H9 (cell line): ENCODE data around the gene HYAL2. TPM values are rescaled to one million over a fixed set of nuclear protein-coding genes. Genes with fewer than 3 reads are reported as not detected.

ENCODE experiments used
- DNase-seq: peaks from one replicate; pipeline ENCODE4 v3.0.0-alpha.2; 2017
- H2AFZ ChIP-seq: one replicate; pipeline ENCODE4 v1.6.1; 2013; ENCODE audit warnings: mild to moderate bottlenecking, low read length, control low read depth, moderate library complexity
- H2AK5ac ChIP-seq: 2 replicates; pipeline ENCODE4 v1.6.1; 2013; ENCODE audit warnings: low read length, control low read depth, mixed read lengths; ENCODE audit not compliant: insufficient read length
- H2BK120ac ChIP-seq: one replicate; pipeline ENCODE4 v1.6.1; 2013; ENCODE audit warnings: low read depth, mild to moderate bottlenecking, low read length, control low read depth, inconsistent platforms; ENCODE audit not compliant: poor library complexity, severe bottlenecking
- H2BK12ac ChIP-seq: 2 replicates; pipeline ENCODE4 v1.6.1; 2013; ENCODE audit warnings: low read length, control low read depth, mixed read lengths, low read depth; ENCODE audit not compliant: insufficient read length
- H2BK15ac ChIP-seq: 2 replicates; pipeline ENCODE4 v1.6.1; 2013; ENCODE audit warnings: low read depth, low read length, control low read depth
- H2BK20ac ChIP-seq: one replicate; pipeline ENCODE4 v1.6.1; 2013; ENCODE audit warnings: low read depth, mild to moderate bottlenecking, low read length, control low read depth, inconsistent platforms; ENCODE audit not compliant: poor library complexity, severe bottlenecking
- H2BK5ac ChIP-seq: 2 replicates; pipeline ENCODE4 v1.6.1; 2013; ENCODE audit warnings: low read length, control low read depth, mixed read lengths; ENCODE audit not compliant: insufficient read length
- H3K14ac ChIP-seq: 2 replicates; pipeline ENCODE4 v1.6.1; 2013; ENCODE audit warnings: low read length, control low read depth; ENCODE audit not compliant: insufficient read depth
- H3K18ac ChIP-seq: 2 replicates; pipeline ENCODE4 v1.6.1; 2013; ENCODE audit warnings: low read depth, mild to moderate bottlenecking, mixed read lengths, low read length, control low read depth; ENCODE audit not compliant: insufficient read length
- H3K23ac ChIP-seq: 2 replicates; pipeline ENCODE4 v1.6.1; 2013; ENCODE audit warnings: low read length, control low read depth, mixed read lengths, low read depth; ENCODE audit not compliant: insufficient read length
- H3K23me2 ChIP-seq: 2 replicates; pipeline ENCODE4 v1.6.1; 2013; ENCODE audit warnings: low read depth, mild to moderate bottlenecking, mixed read lengths, low read length, control low read depth; ENCODE audit not compliant: insufficient read length, poor library complexity, severe bottlenecking
- H3K27ac ChIP-seq: 2 replicates; pipeline ENCODE4 v1.5.1; 2013; ENCODE audit warnings: low read length, control low read depth, mixed read lengths, low read depth; ENCODE audit not compliant: insufficient read length
- H3K27me3 ChIP-seq: 2 replicates; pipeline ENCODE4 v1.6.1; 2013; ENCODE audit warnings: low read length, control low read depth, inconsistent platforms; ENCODE audit not compliant: insufficient read depth
- H3K4ac ChIP-seq: 2 replicates; pipeline ENCODE4 v1.6.1; 2013; ENCODE audit warnings: low read depth, mild to moderate bottlenecking, control low read depth, inconsistent platforms, low read length, moderate library complexity
- H3K4me1 ChIP-seq: 2 replicates; pipeline ENCODE4 v1.6.1; 2013; ENCODE audit warnings: low read length, control low read depth, inconsistent platforms; ENCODE audit not compliant: insufficient read depth
- H3K4me2 ChIP-seq: 2 replicates; pipeline ENCODE4 v1.6.1; 2013; ENCODE audit warnings: low read length, control low read depth, mixed read lengths; ENCODE audit not compliant: insufficient read length, insufficient read depth
- H3K56ac ChIP-seq: 2 replicates; pipeline ENCODE4 v1.6.1; 2013; ENCODE audit warnings: low read depth, mild to moderate bottlenecking, mixed read lengths, low read length, control low read depth; ENCODE audit not compliant: insufficient read length
- H3K79me1 ChIP-seq: 2 replicates; pipeline ENCODE4 v1.6.1; 2013; ENCODE audit warnings: low read depth, mild to moderate bottlenecking, moderate library complexity, low read length, control low read depth, inconsistent platforms; ENCODE audit not compliant: insufficient read depth, poor library complexity, severe bottlenecking
- H3K79me2 ChIP-seq: 2 replicates; pipeline ENCODE4 v1.6.1; 2013; ENCODE audit warnings: low read length, control low read depth, inconsistent platforms; ENCODE audit not compliant: insufficient read depth
- H3K9ac ChIP-seq: 2 replicates; pipeline ENCODE4 v1.6.1; 2013; ENCODE audit warnings: low read length, control low read depth, mixed read lengths; ENCODE audit not compliant: insufficient read length; ENCODE audit errors: extremely low read depth
- H3K9me3 ChIP-seq: one replicate; pipeline ENCODE4 v1.6.1; 2013; ENCODE audit warnings: low read depth, low read length, inconsistent platforms; ENCODE audit not compliant: control insufficient read depth
- H3T11ph ChIP-seq: one replicate; pipeline ENCODE4 v1.6.1; 2013; ENCODE audit warnings: mild to moderate bottlenecking, low read length, control low read depth, inconsistent platforms
- H4K20me1 ChIP-seq: one replicate; pipeline ENCODE4 v1.6.1; 2013; ENCODE audit not compliant: control insufficient read depth, insufficient read length, insufficient read depth
- H4K5ac ChIP-seq: 2 replicates; pipeline ENCODE4 v1.6.1; 2013; ENCODE audit warnings: low read depth, mild to moderate bottlenecking, mixed read lengths, low read length, control low read depth; ENCODE audit not compliant: insufficient read length
- H4K8ac ChIP-seq: replicated peaks from 2 replicates; pipeline ENCODE4 v1.6.1; 2013; ENCODE audit warnings: low read length, control low read depth, mixed read lengths, low read depth; ENCODE audit not compliant: insufficient read length
- H4K91ac ChIP-seq: 2 replicates; pipeline ENCODE4 v1.6.1; 2013; ENCODE audit warnings: low read depth, mild to moderate bottlenecking, moderate library complexity, mixed read lengths, low read length, control low read depth; ENCODE audit not compliant: insufficient read length
- H3K27ac Mint-ChIP-seq, 3 experiments: 2 replicates in 2 of 3; 3 replicates in 1 of 3; pipeline ENCODE4 v1.8.0; 2020 to 2021; ENCODE audit warnings: mixed read lengths in 3 of 3, mild to moderate bottlenecking in 1 of 3, moderate library complexity in 1 of 3
- H3K27me3 Mint-ChIP-seq: 2 replicates; pipeline ENCODE4 v1.8.0; 2021; ENCODE audit warnings: low read depth, mild to moderate bottlenecking, moderate library complexity, mixed read lengths
- H3K36me3 Mint-ChIP-seq, 3 experiments: 2 replicates in 2 of 3; 3 replicates in 1 of 3; pipeline ENCODE4 v1.8.0; 2020 to 2021; ENCODE audit warnings: low read depth in 3 of 3, mixed read lengths in 3 of 3; ENCODE audit not compliant: insufficient read depth in 1 of 3
- H3K4me1 Mint-ChIP-seq, 2 experiments: 2 replicates each; pipeline ENCODE4 v1.8.0; 2020; ENCODE audit warnings: mixed read lengths in 2 of 2
- H3K4me3 Mint-ChIP-seq, 2 experiments: 2 replicates in 1 of 2; 3 replicates in 1 of 2; pipeline ENCODE4 v1.8.0; 2020 to 2021; ENCODE audit warnings: mild to moderate bottlenecking in 2 of 2, mixed read lengths in 2 of 2, moderate library complexity in 1 of 2
- H3K9me3 Mint-ChIP-seq, 2 experiments: 2 replicates in 1 of 2; 3 replicates in 1 of 2; pipeline ENCODE4 v1.8.0; 2020; ENCODE audit warnings: mild to moderate bottlenecking in 2 of 2, mixed read lengths in 2 of 2, moderate library complexity in 1 of 2
- CTCF ChIP-seq: fragments of 200-600 bp; sonication (generic); conservative IDR thresholded peaks from 3 replicates; pipeline ENCODE4 v1.8.0; 2021; ENCODE audit warnings: antibody characterized with exemption, mild to moderate bottlenecking
- WGBS: extraction: QIAGEN DNeasy Blood & Tissue Kit; methylation state at CpG from one replicate; pipeline ENCODE4 v1.1.7; 2013; ENCODE audit warnings: missing lambda C conversion rate, low lambda C conversion rate, mixed read lengths; ENCODE audit not compliant: insufficient read length; ENCODE audit errors: extremely low coverage; 5-methylcytosine and 5-hydroxymethylcytosine counted together
- total RNA-seq: library from RNA; stranded (reverse); gene quantifications from 2 replicates; pipeline ENCODE4 v1.2.1, GENCODE V29; 2021

HYAL2 gene
- total RNA-seq, 1 experiment from 2014 or later = 51.9 TPM

GRCh38 chr3:50278880-50279224 is 43.7 kb downstream of the HYAL2 start, which contains the start of gene LSMEM2:
TSS of gene LSMEM2 (plus strand) at chr3:50279087. CDS start at chr3:50279114, 27 bp downstream.
- Histone ChIP-seq H2BK5ac (no peak within 1 kb of the TSS), H2BK20ac (no peak within 1 kb of the TSS), H3K23me2 (peaks cover 6% of the 10 kb centered on the region), H4K91ac (no peak within 1 kb of the TSS), H3K27me3 (peaks cover 7% of the 10 kb centered on the region; the same call in 1 of the 2 replicates), H4K5ac (no peak within 1 kb of the TSS), H3K9ac (no peak within 1 kb of the TSS), H3K27ac (no peak within 1 kb of the TSS), H3K79me1 (no peaks in the 10 kb centered on the region), H2AFZ (no peak within 1 kb of the TSS), H4K20me1 (no peaks in the 10 kb centered on the region), H3K9me3 (no peaks in the 10 kb centered on the region), H3K18ac (no peak within 1 kb of the TSS), H3K56ac (no peak within 1 kb of the TSS), H3T11ph (no peak within 1 kb of the TSS), H3K4me2 (no peak within 1 kb of the TSS), H4K8ac (no peak within 1 kb of the TSS), H2BK120ac (no peak within 1 kb of the TSS), H3K14ac (no peak within 1 kb of the TSS), H2BK12ac (no peak within 1 kb of the TSS), H3K23ac (no peak within 1 kb of the TSS), H3K79me2 (no peaks in the 10 kb centered on the region), H3K4me1 (no peaks in the 10 kb centered on the region), H2BK15ac (no peak within 1 kb of the TSS), H3K4ac (no peak within 1 kb of the TSS), H2AK5ac (no peak within 1 kb of the TSS)
- Mint-ChIP-seq H3K27me3 (peaks cover 50% of the 10 kb centered on the region), H3K9me3 (no peaks in the 10 kb centered on the region), H3K4me3 (no peak within 1 kb of the TSS), H3K4me1 (peaks cover 19 to 22% of the 10 kb centered on the region in 2 experiments), H3K36me3 (no peaks in the 10 kb centered on the region; a peak in 1 of 7 replicates), H3K27ac (peak within 1 kb of the TSS in 2 of 3 experiments; percentile 34 to 95; a peak in 2 of 7 replicates)
- no peak for DNase-seq
- no CpG with 5 or more reads among the region's 2 CpGs for WGBS
- TF ChIP-seq CTCF = no peak
